HepG2 (cell line): ENCODE measurements around the gene DIP2C. TPM values are rescaled to one million over a fixed set of nuclear protein-coding genes. Genes with fewer than 3 reads are reported as not detected.
A peak's percentile ranks its signal among the peaks of the same experiment; 100 is the strongest.

ENCODE experiments used
- AHR ChIP-seq: IDR thresholded peaks from 2 replicates; pipeline ENCODE4 v1.6.1; 2018; ENCODE audit warnings: missing genetic modification reagents, missing compliant biosample characterization
- ARNT2 ChIP-seq: sonication (generic); formaldehyde crosslinking; IDR thresholded peaks from 2 replicates; pipeline ENCODE4 v1.8.0; 2022; ENCODE audit warnings: mild to moderate bottlenecking, low read depth, missing genetic modification reagents, moderate library complexity
- CREB3 ChIP-seq: sonication (generic); formaldehyde crosslinking; IDR thresholded peaks from 2 replicates; pipeline ENCODE4 v1.5.0; 2020; ENCODE audit warnings: missing genetic modification reagents
- ESRRA ChIP-seq: sonication (generic); formaldehyde crosslinking; IDR thresholded peaks from 2 replicates; pipeline ENCODE4 v1.5.1; 2020; ENCODE audit warnings: mild to moderate bottlenecking, low read depth, missing genetic modification reagents
- FOXK2 ChIP-seq: fragments of 450-650 bp; IDR thresholded peaks from 2 replicates; pipeline ENCODE4 v1.6.1; 2016
- GATAD1 ChIP-seq: IDR thresholded peaks from 2 replicates; pipeline ENCODE4 v1.6.1; 2016; ENCODE audit warnings: missing genetic modification reagents, missing compliant biosample characterization
- HDAC2 ChIP-seq: sonication (generic); formaldehyde crosslinking; IDR thresholded peaks from 2 replicates; pipeline ENCODE4 v1.4.0; 2020; ENCODE audit warnings: missing genetic modification reagents
- HDAC6 ChIP-seq: fragments of 200-600 bp; sonication (generic); IDR thresholded peaks from 2 replicates; pipeline ENCODE4 v1.7.0; 2017; ENCODE audit warnings: mild to moderate bottlenecking, antibody characterized with exemption, low read length, low read depth
- HES4 ChIP-seq: sonication (generic); formaldehyde crosslinking; IDR thresholded peaks from 2 replicates; pipeline ENCODE4 v1.9.0; 2021; ENCODE audit warnings: mild to moderate bottlenecking, missing genetic modification reagents, borderline replicate concordance
- LCORL ChIP-seq, 2 experiments: fragments of 450-650 bp in 1 of 2; sonication (generic) in 1 of 2; formaldehyde crosslinking in 1 of 2; IDR thresholded peaks; 2 replicates each; pipeline versions ENCODE4 v1.5.0 to v1.6.1; 2017 to 2020; ENCODE audit warnings: antibody characterized with exemption in 1 of 2, missing genetic modification reagents in 1 of 2
- NPAS2 ChIP-seq: sonication (generic); formaldehyde crosslinking; IDR thresholded peaks from 2 replicates; pipeline ENCODE4 v1.8.0; 2022; ENCODE audit warnings: mild to moderate bottlenecking, missing genetic modification reagents, borderline replicate concordance
- POLR2AphosphoS2 ChIP-seq: IDR thresholded peaks from 2 replicates; pipeline ENCODE4 v1.6.1; 2011; ENCODE audit warnings: low read depth, low read length, improper control_type of control experiment
- SP4 ChIP-seq: sonication (generic); formaldehyde crosslinking; IDR thresholded peaks from 2 replicates; pipeline ENCODE4 v1.8.1; 2023; ENCODE audit warnings: mild to moderate bottlenecking, missing genetic modification reagents
- SRF ChIP-seq: IDR thresholded peaks from 2 replicates; pipeline ENCODE4 v1.6.1; 2011; ENCODE audit warnings: mild to moderate bottlenecking, low read depth, low read length, moderate library complexity
- ZC3H13 ChIP-seq: sonication (generic); formaldehyde crosslinking; IDR thresholded peaks from 2 replicates; pipeline ENCODE4 v1.8.1; 2023; ENCODE audit warnings: mild to moderate bottlenecking, missing genetic modification reagents, moderate library complexity
- ZFP37 ChIP-seq: sonication (generic); formaldehyde crosslinking; IDR thresholded peaks from 2 replicates; pipeline ENCODE4 v1.4.0; 2020; ENCODE audit warnings: missing genetic modification reagents, borderline replicate concordance
- ZNF430 ChIP-seq: sonication (generic); formaldehyde crosslinking; IDR thresholded peaks from 2 replicates; pipeline ENCODE4 v1.9.0; 2021; ENCODE audit warnings: mild to moderate bottlenecking, missing genetic modification reagents
- ZNF549 ChIP-seq: sonication (generic); formaldehyde crosslinking; IDR thresholded peaks from 2 replicates; pipeline ENCODE4 v1.5.0; 2020; ENCODE audit warnings: missing genetic modification reagents
- ZNF704 ChIP-seq: sonication (generic); formaldehyde crosslinking; IDR thresholded peaks from 2 replicates; pipeline ENCODE4 v1.8.1; 2023; ENCODE audit warnings: mild to moderate bottlenecking, inconsistent platforms, moderate library complexity, missing genetic modification reagents, borderline replicate concordance
- ZNF775 ChIP-seq: sonication (generic); formaldehyde crosslinking; IDR thresholded peaks from 2 replicates; pipeline ENCODE4 v1.4.0; 2020; ENCODE audit warnings: missing genetic modification reagents, mild to moderate bottlenecking, moderate library complexity, borderline replicate concordance
- ZNF841 ChIP-seq: sonication (generic); formaldehyde crosslinking; IDR thresholded peaks from 2 replicates; pipeline ENCODE4 v1.8.1; 2023; ENCODE audit warnings: missing genetic modification reagents, borderline replicate concordance
- ZSCAN29 ChIP-seq: sonication (generic); formaldehyde crosslinking; conservative IDR thresholded peaks from 2 replicates; pipeline ENCODE4 v1.4.0; 2020; ENCODE audit warnings: mild to moderate bottlenecking, missing genetic modification reagents
- polyA plus RNA-seq, 8 experiments: library from polyadenylated mRNA; depleted of rRNA in 3 of 8; stranded (reverse) in 7 of 8; unstranded in 1 of 8; fragments of >200 nt; fragmentation: Illumina TruSeq in 4 of 8; extraction: Trizol in 4 of 8; gene quantifications; 2 replicates each; pipeline versions ENCODE4 v1.2.1 to v1.2.3, GENCODE V29; 2011 to 2016; ENCODE audit warnings: low read depth in 4 of 8, missing spikeins in 1 of 8, mixed read lengths in 1 of 8; ENCODE audit not compliant: insufficient read depth in 1 of 8
- total RNA-seq, 5 experiments: library from RNA; depleted of rRNA; stranded (reverse); fragments of >200 nt; fragmentation: Illumina TruSeq; extraction: Trizol; gene quantifications; 2 replicates each; pipeline ENCODE4 v1.2.3, GENCODE V29; 2016; ENCODE audit warnings: low read depth in 1 of 5
- TF ChIP-seq, protein P1 (sequence below): sonication (generic); formaldehyde crosslinking; IDR thresholded peaks from 2 replicates; pipeline ENCODE4 v1.4.0; 2020; ENCODE audit warnings: low read depth, mild to moderate bottlenecking, missing genetic modification reagents
- TF ChIP-seq, protein P2 (sequence below): IDR thresholded peaks from 2 replicates; pipeline ENCODE4 v1.6.1; 2016; ENCODE audit warnings: missing genetic modification reagents, missing compliant biosample characterization
- TF ChIP-seq, protein P3 (sequence below): IDR thresholded peaks from 2 replicates; pipeline ENCODE4 v1.6.1; 2016; ENCODE audit warnings: missing compliant biosample characterization, missing genetic modification reagents, borderline replicate concordance

DIP2C gene
- total and polyA plus RNA-seq, 2 of the 13 experiments (the other 11 are each of a cell fraction or from before 2014, with no cell fraction given) = 2.2 to 2.7 TPM

- no peak for TF ChIP-seq LCORL (IDR thresholded peaks at IDR 0.05)
- peak; percentile 50; the same call in 1 of the 2 replicates for TF ChIP-seq LCORL (CRISPR knock-in tag; IDR thresholded peaks at IDR 0.05)
- TF ChIP-seq SRF = peak; percentile 97
- TF ChIP-seq POLR2AphosphoS2 = no peak
- no peak for TF ChIP-seq ESRRA (CRISPR knock-in tag)
- no peak for TF ChIP-seq HDAC6
- TF ChIP-seq, protein P1, sequence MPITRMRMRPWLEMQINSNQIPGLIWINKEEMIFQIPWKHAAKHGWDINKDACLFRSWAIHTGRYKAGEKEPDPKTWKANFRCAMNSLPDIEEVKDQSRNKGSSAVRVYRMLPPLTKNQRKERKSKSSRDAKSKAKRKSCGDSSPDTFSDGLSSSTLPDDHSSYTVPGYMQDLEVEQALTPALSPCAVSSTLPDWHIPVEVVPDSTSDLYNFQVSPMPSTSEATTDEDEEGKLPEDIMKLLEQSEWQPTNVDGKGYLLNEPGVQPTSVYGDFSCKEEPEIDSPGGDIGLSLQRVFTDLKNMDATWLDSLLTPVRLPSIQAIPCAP = peak; percentile 37; the same call in 1 of the 2 replicates
- TF ChIP-seq, protein P2, sequence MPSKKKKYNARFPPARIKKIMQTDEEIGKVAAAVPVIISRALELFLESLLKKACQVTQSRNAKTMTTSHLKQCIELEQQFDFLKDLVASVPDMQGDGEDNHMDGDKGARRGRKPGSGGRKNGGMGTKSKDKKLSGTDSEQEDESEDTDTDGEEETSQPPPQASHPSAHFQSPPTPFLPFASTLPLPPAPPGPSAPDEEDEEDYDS (CRISPR knock-in tag) = peak; percentile 71
- TF ChIP-seq AHR (CRISPR knock-in tag) = no peak
- TF ChIP-seq ZFP37 (CRISPR knock-in tag) = 0 out of 2 replicates have a peak, but pooled peaks have one; percentile 74
- TF ChIP-seq ARNT2 (CRISPR knock-in tag) = no peak
- TF ChIP-seq HDAC2 (CRISPR knock-in tag) = peak; percentile 45; the same call in 1 of the 2 replicates
- no peak for TF ChIP-seq ZNF549 (CRISPR knock-in tag)
- TF ChIP-seq ZC3H13 (CRISPR knock-in tag) = peak; percentile 49
- TF ChIP-seq, protein P3, sequence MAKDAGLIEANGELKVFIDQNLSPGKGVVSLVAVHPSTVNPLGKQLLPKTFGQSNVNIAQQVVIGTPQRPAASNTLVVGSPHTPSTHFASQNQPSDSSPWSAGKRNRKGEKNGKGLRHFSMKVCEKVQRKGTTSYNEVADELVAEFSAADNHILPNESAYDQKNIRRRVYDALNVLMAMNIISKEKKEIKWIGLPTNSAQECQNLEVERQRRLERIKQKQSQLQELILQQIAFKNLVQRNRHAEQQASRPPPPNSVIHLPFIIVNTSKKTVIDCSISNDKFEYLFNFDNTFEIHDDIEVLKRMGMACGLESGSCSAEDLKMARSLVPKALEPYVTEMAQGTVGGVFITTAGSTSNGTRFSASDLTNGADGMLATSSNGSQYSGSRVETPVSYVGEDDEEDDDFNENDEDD = peak; percentile 41; the same call in 1 of the 2 replicates
- TF ChIP-seq ZNF430 = 0 out of 2 replicates have a peak, but pooled peaks have one; percentile 50
- TF ChIP-seq ZNF775 (CRISPR knock-in tag) = 0 out of 2 replicates have a peak, but pooled peaks have one; percentile 21
- TF ChIP-seq CREB3 (CRISPR knock-in tag) = 0 out of 2 replicates have a peak, but pooled peaks have one; percentile 16
- TF ChIP-seq ZNF704 (CRISPR knock-in tag) = no peak
- TF ChIP-seq ZNF841 (CRISPR knock-in tag) = no peak
- peak; percentile 65; the same call in 1 of the 2 replicates for TF ChIP-seq GATAD1 (CRISPR knock-in tag)
- peak; percentile 50; the same call in 1 of the 2 replicates for TF ChIP-seq HES4
- TF ChIP-seq FOXK2 = no peak
- no peak for TF ChIP-seq ZSCAN29 (CRISPR knock-in tag)
- no peak for TF ChIP-seq NPAS2 (CRISPR knock-in tag)
- 0 out of 2 replicates have a peak, but pooled peaks have one; percentile 36 for TF ChIP-seq SP4 (CRISPR knock-in tag)
Measured at GRCh38 chr10:649798-650440, 39.5 kb downstream of the DIP2C start (continued).
